CD4-positive, alpha-beta T cell treated with Interleukin-6 at 100 ng/mL for 8 hours (primary cell): ENCODE data around the gene GAS7.

Experiments used
- DNase-seq: peaks from one replicate; pipeline ENCODE4 v3.0.0-alpha.2; 2020; ENCODE audit warnings: mixed read lengths, low spot score

GAS7 gene

DNA sequence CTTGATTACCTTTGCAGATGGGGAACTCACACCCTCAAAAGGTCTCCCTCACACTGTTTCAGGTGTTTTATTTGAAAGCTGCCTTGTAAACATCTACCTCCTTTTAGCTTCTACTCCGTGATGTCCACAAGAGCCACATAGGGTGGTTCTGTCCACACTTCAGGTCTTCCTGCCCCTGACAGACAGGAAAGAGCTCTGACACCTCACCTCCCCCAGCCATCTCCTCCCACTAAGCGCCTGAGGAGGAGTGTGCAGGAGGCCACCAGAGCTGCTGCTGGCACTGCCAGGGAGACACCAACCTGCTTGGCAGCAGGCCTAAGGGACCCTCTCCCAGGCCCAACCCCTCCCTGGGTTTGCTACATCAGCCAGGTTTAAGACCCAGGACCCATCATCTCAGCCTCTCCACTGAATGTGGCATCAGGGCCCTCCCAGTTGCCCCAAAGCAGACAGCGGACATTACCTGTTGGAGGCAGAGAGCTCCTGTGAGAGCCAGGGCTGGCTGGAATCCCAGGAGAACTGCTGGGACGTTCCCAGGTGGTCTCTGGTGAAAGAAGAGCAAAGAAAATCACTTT is 217.0 kb downstream of the GAS7 start:
- no peak for DNase-seq

DNA sequence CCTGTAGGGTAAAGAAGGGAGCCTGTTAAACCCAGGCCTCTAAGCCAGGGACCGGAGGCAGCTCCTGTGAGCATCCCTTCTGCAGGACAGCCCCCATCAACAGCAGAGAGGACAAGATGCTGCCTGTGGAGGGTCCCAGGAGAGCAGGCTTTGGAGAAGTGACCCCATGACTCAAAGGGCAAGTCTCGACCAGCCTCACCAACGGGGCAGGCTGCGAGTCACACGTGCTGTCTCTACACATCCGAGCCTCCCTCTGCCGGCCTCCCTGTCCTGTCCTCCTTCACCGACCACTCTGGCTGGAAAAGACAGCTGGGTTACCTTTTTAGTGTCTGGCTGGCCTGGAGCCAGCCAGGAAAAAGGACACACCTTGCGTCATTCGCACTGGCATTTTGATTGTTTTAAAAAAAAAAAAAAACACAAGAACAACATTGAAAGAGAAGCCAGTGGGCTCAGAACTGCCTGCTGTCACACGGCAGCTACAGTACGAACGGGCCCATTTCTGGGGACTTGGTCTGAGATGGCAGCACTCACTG is 218.9 kb downstream of the GAS7 start:
- DNase-seq: no peak

DNA sequence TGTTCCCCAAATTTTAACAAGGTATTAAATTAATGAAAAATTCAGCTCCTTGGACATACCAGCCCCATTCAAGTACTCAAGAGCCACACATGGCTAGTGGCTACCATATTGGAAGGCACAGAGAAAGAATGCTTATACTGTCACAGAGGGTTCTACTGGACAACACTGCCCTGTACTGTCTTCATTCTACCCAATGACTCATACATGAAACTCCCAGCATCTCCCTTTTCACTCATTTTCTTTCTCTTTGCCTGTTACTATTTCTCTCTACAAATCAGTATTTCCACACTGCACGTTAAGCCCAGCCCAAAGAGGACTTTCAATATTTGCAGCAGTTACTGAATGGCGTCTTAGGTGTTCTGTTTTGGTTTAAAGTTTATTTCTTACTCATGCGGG is 221.2 kb downstream of the GAS7 start:
- DNase-seq: no peak

DNA sequence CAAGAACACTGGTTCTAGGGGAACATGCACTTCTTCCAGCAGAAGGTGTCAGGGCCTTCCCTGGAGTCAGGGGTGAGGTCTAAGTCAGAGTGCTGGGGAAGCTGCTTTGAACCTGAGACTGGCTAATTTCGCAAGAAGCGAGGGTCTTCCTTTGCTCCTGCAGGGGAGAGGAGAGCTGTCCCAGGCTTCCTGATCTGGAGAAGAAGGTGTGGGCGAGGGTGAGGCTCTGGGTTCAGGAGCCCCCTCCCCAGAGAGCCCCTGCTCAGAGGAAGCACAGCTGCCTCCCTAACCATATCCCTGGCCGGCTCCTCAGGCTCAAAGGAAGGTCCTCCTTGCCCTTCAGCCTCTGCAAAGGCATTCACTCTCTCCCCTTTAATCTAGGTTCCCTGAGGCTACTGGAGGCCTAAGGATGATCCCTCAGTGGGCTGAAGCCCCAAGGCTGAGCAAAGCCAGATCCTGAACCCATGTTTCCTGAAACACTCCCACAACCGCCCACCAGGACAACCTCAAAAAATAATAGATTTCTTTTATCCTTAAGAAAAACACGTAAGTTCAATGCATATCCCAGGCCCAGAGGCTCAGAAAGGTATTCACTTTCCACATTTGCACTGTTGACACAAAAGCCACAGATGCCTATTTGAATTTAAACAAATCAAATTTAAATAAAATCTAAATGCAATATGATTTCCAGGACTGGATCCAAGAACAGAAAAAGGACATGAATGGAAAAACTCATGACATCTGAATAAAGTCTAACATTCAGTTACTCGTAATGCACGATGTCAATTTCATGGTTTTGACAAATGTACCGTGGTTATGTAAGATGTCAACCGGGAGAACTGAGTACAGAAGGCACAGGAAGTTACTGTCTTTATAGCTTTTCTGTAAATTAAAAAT is 221.9 kb downstream of the GAS7 start:
- no peak for DNase-seq

DNA sequence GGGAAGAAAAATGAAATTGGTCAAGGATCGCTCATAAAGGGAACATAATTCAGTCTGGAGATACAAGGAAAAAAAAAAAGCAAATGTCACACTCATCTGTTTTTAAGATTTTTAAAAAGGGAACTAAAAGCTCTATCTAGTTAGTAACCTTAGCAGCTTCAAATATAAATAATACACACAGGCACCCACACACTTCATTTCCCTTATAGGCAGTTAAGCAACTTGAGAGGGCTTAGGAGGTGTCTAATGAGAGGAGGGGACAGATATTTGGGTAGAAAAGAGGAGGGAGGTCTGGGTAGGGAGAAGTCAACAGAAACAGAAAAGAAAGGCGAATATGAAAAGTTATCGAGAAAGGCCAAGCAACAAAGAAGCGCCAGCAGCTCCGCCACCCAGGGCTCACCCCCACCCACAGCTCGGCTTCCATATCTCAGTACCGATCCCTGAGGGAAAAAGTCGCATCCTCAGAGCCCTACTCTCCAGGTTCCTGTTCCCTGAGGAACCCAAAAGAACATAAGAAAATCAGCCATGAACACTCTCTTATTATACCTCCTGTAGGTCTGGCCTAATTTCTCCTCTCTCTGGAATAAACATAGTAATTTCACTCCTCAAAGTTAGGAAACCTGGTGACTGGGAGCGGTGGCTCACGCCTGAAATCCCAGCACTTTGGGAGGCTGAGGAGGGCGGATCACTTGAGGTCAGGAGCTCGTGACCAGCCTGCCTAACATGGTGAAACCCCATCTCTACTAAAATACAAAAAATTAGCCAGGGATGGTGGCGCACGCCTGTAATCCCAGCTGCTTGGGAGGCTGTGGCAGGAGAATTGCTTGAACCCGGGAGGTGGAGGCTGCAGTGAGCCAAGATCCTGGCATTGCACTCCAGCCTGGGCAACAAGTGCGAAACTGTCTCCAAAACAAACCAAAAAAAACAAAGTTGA is 223.7 kb downstream of the GAS7 start:
- DNase-seq: no peak

DNA sequence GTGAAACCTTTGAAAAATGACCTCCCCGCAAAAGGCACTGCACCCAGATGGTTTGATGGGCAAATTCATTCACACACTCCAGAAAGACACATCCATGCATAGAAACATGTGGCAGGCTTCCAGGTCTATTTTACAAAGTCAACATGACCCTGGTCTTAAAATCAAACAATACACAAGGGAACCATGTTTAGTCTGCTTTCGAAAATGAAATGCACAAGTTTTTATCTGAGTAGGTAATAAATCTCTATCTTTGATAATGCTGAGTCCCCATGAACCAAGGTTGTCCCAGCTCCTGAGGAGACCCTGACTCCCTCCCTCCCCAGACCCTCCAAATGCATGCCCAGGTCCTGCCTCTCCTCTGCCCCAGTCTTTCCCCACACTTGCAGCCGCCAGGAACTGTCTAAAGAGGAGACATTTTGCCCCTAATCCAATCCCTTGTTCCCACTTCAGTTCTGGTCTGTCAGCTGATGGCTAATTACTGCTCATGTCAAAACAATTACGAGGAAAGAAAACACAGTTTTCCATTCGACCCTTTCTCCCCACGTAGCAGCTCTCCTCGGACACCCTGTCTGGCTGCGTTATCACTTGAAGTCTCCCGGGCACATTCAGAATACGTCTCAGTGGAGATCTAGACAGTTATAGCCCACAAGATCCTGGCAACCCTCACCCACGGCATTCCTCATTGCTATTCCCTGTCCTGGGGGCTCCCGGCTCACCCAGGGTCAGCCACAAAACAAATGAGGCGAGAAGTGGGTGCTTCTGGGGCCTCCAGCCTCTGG is 224.5 kb downstream of the GAS7 start:
- DNase-seq: no peak

DNA sequence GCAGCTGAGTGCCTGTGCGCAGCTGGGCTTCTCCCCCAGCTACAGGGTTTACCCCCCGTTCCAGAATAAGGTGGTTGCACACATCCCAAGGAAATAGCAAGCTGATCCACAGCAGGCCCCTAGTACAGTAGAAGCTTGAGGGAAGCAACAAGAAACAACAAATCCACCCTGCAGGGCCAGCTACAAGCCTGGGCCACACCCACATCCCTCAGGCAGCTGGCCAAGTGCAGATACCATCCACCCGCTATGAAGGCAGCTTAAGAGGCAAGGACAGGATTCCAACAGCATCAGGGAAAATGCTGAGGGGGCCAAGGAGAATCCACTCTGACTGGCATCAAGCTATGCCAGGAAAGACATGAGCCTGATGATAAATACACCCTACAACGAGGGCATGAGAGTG is 226.4 kb downstream of the GAS7 start:
- no peak for DNase-seq

DNA sequence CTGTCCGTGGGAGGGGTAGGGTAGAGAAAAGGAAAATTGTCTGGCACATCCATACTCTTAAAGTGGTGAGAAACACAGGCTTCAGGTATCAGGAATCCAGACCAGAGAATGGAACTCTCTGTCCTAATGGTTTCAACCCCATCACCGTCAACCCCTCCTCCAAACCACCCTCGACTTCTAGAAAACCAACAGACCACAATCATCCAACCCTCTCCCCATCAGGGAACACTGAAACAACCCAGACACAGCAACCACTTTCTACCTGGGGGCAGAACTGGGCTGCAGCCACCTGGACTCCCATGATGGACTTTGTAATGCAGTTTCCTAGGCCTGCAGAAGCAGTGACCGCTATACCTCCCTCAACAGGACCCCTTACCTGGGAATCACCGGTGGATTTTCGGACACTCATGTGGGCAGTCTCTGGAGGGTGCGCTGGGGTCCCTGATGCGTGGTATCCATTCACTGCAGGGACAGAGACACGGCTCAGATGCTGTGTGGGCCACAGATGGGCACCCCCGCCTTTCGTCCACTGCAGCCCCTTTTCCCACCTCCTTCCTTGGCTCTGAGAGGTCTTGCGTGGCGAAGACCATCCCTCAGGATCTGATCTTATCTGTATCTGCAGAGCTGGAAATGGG is 229.0 kb downstream of the GAS7 start:
- no peak for DNase-seq

DNA sequence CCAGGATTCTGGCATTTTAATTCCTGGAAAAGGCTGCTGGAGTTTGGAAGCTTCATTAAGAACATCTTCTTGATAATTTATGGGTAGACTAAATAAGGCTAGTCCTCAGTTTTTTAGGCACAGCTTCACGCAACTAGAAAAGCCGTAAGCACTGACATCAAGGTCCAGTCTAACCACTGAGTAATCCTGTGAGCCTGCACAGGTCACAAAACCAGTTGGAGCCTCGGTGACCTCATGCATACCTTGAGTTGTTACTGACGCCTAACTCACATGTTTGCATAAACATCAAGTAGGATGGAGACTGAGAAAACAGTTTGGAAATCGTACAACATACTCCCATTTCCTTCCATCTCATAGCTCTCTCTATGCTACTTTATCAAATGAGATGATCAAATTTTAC is 229.5 kb downstream of the GAS7 start:
- no peak for DNase-seq

DNA sequence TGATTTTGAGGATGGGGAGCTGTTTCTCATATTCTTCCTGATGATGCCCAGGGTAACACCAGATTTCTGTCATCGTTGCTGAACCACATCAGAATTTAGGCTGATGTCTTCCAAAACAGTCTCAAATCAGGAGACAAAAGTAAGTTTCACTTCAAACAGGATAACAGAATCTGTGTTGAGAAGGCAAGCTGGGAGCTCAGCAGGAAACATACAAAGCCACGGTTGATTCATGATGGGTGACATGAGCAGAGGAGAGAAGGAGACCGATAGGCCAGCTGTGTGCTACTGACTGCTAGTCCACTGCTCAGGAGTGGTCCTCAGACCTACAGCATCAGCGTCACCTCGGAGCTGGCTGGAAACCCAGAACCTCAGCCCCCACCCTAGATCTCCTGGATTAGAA is 230.4 kb downstream of the GAS7 start:
- no peak for DNase-seq

DNA sequence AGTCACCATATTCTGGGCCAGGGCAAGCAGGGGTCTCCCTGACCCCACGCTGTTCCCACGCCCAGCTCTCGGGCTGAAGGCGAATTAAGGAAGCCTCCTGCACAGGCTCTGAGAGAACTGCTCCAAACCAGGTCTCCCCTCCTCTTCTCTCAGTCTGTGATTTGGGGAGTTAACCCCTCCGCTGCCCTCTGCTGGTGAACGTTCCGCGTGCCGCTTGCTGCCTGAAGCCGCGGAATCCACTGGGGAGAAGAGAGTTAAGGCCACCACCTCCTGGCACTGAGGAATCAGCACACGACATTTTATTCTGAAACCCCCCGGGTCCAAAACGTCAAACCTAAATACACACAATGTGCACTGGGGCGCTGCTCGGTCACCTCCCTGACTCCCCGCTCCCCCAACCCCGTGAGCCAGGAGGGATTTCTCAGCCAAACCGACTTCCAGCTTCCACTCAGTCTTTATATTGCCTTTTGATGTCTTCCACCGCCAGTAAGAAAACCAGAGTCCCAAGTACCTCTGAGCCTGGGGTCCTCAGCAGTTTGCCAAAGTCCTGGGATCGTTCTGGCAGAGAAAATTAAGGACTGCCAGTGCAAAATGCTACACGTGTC is 238.9 kb downstream of the GAS7 start:
- no peak for DNase-seq

DNA sequence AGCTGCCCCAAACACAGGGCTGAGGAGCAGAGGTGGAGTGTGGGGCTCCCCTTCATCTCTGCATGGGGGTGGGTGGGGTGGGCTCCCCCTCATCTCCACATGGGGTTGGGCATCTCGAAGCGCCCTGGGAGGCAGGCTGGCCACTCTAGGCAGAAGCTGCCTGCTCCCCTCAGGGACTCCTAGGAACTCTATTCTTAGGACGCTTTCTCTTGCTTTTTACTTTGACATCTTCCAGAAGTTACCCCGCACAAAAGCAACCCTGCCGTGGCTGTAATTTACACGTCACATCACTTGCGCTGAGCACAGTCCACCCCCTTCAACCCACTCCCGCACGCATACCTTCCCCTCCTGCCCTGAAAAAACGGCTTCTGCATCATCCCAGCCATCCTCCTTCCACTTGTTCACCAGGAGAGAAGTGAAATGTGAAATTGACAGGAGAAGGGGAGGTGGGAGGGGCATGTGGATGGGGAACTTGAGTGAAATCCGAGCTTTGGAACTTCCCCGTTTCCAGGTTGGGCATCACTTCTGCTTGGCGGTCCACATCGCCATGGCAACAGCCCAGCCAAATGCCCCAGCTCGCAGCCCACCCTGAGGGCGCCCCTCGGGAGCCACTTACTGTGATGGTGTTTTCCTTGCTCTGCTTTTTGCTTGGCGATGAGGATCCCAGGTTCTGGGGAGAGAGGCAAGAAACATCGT is 239.7 kb downstream of the GAS7 start:
- DNase-seq: no peak

DNA sequence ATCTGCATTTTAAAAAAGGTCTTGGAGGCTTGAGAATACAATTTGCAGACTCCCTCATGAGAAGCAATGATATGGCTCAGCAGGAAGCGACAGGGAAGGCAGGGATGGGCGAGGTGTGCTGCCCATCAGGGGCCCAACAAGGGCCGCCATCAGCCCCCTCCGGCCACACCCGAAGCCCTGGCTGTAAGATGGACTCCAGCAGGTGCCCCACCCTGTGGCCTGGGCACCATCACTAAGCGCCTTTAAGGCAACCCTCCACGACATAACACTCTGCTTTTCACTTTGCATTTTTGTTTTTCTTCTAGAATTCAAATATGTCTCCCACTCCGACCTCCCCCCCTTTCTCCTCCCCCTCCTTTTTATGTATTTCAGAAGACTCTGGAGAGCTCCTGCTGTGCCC is 241.2 kb downstream of the GAS7 start:
- DNase-seq: no peak

DNA sequence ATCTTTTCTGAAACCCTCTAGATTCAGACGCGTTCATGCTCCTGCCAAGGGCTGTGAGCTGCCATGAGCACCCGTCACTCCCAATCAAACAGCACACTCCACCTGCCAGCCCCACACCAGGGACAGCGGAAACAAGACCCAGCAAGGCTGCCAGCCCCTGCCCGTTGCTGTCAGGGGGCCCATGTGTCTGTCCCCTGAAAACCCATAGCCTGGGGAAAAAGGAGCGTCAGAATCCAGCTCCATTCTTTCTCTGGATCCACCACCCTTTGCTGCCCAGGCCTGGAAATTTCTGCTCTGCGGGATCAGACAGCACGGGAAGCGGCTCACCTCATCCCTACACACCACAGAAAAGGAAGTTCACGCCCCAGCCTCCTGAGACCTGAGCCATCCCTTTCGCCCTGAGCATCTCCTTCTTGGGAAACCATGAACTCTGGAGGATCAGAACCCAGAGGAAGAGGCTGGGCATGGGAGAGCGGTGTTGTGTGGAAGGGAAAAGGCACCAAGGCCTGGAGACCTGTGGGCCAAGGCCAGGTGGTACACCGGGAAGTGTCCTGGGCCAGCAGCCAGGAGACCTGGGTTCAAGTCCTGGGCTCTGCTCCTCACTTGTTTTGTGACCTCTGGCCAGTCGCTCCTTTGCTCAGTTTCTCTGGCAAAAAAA is 241.8 kb downstream of the GAS7 start:
- no peak for DNase-seq

DNA sequence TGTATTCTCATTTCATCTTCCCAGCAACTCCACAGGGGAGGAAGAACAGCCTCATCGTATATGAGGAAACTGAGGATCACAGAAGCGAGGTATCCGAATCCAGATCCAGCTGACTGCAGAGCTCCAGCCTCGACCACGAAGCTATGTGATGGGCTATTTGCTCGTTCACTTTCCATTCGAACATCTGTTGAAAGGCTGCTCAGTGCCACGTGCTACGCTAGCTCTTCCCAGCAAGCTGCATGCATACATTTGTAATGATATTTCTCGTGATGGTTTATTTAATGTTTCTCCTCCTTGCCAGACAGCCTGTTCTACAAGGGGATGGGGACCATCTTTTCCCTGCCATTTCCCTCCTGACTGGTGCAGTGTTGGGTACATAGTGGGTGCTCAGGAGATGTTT is 244.9 kb downstream of the GAS7 start:
- DNase-seq: no peak

DNA sequence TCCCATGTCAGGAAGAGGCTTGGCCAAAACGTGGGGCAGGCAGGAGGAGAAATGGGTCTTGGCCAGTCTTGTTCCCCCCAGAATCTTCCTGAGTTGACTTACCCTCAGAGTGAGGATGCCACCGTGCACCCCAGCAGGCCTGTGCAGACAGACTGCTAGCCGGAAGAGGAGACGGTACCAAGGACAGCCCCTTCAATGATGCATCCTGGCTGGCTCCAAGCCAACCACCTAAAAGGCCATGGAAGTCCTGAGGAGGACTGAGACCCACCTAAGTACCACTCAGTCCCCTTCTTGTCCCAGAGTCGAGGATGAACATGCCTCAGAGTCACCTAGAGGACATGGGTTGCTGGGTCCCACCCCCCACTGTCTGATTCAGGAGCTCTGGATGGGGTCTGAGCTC is 246.6 kb downstream of the GAS7 start:
- DNase-seq: no peak

DNA sequence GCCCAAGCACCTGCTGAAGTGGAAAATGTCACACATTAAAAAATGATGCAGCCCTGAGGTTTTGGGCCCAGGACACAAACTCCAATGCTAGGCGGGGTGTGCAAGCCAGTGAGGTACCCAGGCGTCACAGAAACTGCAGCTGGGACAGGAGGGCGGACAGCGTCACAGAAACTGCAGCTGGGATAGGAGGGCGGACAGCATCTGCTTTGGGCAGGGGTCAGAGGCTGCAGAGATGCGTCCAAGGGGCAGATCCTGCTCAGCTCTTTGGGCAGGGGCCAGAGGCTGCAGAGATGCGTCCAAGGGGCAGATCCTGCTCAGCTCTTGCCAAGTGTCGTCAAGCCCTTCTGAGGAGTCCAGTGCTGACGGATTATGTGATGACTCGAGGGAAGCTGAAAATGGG is 249.5 kb downstream of the GAS7 start:
- no peak for DNase-seq

DNA sequence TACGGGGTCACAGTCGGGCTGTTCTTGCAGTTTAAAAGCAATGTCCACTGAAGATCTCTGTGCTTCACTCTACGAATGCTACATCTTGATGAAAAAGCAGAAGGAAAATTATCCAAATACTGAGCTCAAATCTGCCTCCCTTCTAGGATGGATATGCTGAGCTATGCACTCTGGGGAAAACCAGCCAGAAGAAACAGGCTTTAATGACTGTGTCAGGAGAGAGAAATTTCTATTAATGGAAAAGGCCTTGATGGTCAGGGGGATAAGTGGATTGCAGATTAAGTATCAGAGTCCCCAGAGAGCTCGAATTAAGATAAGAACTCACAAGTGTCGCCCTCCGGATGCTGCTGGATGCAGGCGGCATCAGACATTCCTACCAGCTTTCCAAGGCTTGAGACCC is 253.7 kb downstream of the GAS7 start:
- DNase-seq: no peak

DNA sequence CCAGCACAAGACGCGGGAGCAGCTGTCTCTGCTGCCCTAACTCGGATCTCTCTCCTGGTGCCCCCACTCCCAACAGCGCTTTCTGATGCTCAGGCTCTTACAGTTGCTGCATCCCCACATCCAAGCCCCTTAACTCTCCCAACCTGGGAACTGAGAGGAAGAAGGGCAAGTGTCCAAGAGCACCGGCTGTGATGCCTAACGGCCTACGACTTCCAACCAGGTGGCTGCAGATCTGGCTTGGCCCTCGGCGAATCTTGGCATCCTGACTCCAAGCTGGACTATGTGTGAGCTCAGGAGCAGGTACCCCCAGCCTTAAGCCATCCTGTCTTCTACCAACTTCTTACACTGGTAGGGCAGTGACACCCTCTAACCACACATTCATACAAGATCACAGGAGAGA is 255.1 kb downstream of the GAS7 start:
- no peak for DNase-seq

DNA sequence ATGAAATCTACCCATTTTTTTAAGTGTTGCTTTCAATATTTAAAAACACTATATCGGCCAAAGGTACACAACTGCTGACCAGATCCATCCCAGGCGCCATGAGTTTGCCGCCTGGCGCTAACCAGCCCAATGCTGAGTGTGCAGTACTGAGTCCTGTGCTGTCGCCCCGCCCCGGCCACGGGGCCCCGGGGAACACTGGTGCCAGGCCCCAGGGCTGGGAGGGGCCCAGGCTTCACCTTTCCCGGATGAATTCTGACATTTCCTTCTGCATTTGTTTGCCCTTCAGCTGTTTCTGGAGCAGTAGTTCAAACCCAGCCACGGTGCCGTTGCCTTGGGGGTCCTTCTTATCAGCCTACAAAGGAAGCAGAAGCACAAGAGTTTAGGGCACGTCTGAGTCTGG is 255.5 kb downstream of the GAS7 start:
- no peak for DNase-seq
